Measurements from ENCODE around the gene KRT81.
"Not testable (repeated sequence)": the region's sequence is repeated elsewhere in the genome, so short reads cannot be mapped to it uniquely, and the experiment has no call there.

KRT81 gene

DNA sequence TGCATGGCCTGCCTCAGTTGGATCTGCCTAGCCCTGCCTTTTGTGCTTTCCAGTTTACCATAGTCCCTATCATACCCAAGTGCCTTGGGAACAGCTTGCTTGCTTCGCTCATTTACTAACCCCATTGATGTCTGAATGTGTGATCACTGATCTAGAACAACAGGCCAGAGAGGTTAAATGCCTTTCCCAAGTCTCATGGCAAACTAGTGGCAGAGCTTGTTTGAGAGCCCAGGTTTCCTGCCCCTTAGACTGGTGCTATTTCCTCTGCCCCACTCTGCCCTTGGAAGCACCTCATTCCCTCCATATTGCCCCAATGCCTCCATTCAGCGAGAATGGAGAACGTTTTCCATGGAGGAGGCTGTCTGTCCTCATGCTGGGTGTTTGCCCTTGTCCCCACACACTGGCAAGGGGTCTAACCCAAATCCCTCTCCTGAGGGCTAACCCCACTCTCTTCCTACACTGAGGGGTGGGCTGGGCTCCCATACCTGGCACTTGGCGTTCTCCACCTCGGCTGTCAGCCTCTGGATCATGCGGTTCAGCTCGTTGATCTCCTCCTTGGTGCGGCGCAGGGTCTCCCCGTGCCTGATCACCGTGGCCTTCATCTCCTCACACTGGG is 38.5 kb downstream of the KRT81 start:
- H3K4me3 ChIP-seq (replicated peaks in 1 of 2; ENCODE audit: low read depth in 2 of 2, low read length in 2 of 2) = no peak overlapping the region
- TF ChIP-seq, protein P1, sequence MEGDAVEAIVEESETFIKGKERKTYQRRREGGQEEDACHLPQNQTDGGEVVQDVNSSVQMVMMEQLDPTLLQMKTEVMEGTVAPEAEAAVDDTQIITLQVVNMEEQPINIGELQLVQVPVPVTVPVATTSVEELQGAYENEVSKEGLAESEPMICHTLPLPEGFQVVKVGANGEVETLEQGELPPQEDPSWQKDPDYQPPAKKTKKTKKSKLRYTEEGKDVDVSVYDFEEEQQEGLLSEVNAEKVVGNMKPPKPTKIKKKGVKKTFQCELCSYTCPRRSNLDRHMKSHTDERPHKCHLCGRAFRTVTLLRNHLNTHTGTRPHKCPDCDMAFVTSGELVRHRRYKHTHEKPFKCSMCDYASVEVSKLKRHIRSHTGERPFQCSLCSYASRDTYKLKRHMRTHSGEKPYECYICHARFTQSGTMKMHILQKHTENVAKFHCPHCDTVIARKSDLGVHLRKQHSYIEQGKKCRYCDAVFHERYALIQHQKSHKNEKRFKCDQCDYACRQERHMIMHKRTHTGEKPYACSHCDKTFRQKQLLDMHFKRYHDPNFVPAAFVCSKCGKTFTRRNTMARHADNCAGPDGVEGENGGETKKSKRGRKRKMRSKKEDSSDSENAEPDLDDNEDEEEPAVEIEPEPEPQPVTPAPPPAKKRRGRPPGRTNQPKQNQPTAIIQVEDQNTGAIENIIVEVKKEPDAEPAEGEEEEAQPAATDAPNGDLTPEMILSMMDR (IDR thresholded peaks at IDR 0.05; ENCODE audit: low read depth, low read length) = no peak
- no peak for DNase-seq (ENCODE audit: low read depth in 2 of 2)

DNA sequence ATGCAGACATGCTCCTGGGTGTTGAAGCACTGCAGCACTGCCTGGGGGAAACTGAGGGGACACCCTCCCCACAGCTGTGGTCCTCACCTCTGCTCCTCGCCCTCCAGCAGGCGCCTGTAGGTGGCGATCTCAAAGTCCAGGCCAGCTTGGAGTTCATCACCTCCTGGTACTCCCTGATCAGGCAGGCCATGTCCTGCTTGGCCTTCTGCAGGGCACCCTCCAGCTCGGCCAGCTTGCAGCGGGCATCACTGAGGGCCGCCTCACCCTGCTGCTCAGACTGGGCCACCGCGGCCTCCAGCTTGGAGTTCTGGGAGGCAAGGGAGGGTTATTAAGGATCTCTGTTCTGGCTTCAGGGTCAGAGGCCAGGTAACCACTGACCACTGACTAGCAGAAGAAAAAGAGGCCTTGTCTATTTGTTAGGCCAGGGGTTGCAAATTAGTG is 39.1 kb downstream of the KRT81 start:
- DNase-seq (ENCODE audit: low read depth in 2 of 2); H3K4me3 ChIP-seq (replicated peaks in 1 of 2; ENCODE audit: low read depth in 2 of 2, low read length in 2 of 2): not testable (repeated sequence)
- TF ChIP-seq, protein P1 (IDR thresholded peaks at IDR 0.05; ENCODE audit: low read depth, low read length) = peak; percentile 27

DNA sequence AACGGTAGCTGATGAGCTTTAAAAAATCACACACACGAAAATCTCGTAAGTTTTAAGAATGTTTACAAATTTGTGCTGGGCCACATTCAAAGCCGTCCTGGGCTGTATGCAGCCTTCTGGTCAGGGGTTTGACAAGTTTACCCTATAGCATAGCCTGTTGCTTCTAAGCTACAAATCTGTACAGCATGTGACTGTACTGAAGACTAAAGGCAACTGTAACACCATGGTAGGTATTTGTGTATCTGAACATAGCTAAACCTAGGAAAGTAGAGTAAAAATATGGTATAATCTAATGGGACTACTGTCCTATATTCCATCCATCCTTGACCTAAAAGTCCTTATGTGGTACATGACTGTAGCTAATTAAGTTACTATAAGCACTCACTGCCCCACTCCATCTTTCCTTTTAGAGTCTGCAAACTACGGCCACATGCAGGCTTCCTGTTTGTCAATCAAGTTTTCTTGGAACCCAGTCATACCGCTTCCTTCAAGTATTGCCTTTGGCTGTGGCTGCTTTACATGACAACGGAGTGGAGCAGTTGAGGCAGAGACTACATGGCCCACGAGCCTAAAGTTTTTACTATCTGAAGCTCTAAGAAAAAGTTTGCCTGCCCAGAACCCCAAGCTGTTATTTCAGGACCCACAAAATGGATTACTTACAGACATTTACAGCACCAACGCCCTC is 39.8 kb downstream of the KRT81 start:
- TF ChIP-seq, protein P1 (IDR thresholded peaks at IDR 0.05; ENCODE audit: low read depth, low read length) = no peak
- H3K4me3 ChIP-seq (replicated peaks in 1 of 2; ENCODE audit: low read depth in 2 of 2, low read length in 2 of 2) = no peak overlapping the region
- no peak for DNase-seq (ENCODE audit: low read depth in 2 of 2)

DNA sequence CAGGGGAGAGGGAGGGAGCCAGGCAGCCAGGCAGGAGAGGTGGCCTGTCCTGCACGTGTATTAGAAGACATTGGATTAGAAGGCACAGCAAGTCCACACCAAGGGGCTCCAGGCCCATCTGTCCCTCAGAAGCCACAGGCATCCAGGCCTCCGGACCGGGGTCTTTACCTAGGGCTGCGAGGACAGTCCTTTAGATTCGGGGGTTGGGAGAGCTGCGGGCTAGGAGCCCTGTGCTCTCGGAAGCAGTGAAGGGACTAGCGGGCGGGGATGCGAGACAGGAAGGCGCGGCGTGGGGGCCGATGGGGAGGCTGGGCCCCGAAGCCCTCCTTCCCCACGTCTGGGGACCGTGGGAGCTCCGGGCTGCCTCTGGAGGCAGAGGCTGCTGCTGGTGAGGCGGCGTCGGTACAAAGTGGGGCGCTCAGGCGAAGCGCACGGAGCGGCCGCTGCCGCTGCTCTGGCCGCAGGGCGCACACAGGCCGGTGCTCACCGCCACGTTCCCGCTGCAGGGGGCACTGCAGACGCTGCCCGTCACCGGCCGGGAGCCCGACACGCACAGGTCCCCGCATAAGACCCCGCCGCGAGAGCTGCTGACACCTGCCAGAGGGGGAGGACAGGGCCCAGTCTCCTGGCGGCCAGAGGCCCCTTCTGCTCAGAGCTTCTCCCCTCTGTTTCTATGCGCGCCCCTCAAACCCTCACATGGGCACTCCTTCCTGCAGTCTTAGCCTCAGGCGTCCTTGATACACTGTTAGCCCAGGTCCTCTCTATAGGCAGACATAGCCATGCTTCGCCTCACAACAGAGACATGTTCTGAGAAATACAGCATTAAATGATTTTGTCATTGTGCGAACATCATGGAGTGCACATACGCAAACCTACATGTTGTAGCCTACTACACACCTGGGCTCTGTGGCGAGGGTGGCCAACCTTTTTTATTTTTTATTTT is 41.0 kb downstream of the KRT81 start:
- TF ChIP-seq, protein P1 (IDR thresholded peaks at IDR 0.05; ENCODE audit: low read depth, low read length) = no peak
- no peak for DNase-seq (ENCODE audit: low read depth in 2 of 2)
- no peak overlapping the region for H3K4me3 ChIP-seq (replicated peaks in 1 of 2; ENCODE audit: low read depth in 2 of 2, low read length in 2 of 2)

DNA sequence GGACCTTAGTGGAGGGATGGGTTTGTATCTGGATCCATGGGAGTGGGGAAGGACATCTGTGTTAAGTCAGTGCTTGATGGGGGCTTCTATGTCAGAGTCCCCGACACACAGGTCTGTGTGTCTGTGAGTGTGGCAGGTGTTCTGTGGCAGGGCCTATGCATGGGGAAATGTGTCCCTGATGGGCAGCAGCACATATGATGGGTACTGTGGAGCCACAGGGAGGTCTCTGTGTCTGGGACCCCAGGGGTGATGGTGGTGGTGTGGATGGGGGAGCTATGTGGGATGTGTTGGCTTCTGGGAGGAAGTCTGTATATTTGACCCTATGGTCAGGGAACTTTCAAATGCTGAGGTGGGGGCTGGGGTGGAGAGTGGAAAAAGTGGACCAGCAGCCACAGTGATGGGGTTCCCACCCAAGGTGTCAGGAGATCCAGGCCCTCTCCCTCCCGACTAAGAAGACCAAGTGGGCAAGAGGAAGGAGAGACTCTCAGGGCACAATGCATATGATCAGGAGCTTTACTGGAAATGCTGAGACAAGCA is 41.8 kb downstream of the KRT81 start:
- TF ChIP-seq, protein P1 (IDR thresholded peaks at IDR 0.05; ENCODE audit: low read depth, low read length) = no peak
- DNase-seq (ENCODE audit: low read depth in 2 of 2) = no peak

More for the DNA sequence above, 41.8 kb downstream of the KRT81 start:
- no peak overlapping the region for H3K4me3 ChIP-seq (replicated peaks in 1 of 2; ENCODE audit: low read depth in 2 of 2, low read length in 2 of 2)
